ENCODE measurements around the gene ELOVL3. TPM values are rescaled to one million over a fixed set of nuclear protein-coding genes. Genes with fewer than 3 reads are reported as not detected.
A peak's percentile ranks its signal among the peaks of the same experiment; 100 is the strongest.

Gene ELOVL3
- total and polyA plus RNA-seq, 9 of the 15 experiments (the other 6 are each of a cell fraction or from before 2014, with no cell fraction given), result 0.32 to 3.3 (median 0.87) TPM

GRCh38 chr10:102241444-102242117 lies 15.5 kb downstream of the ELOVL3 start, which contains the start of gene PITX3 (continued):
- TF ChIP-seq MGA (IDR thresholded peaks at IDR 0.05) (peak; percentile 57), IRF9 (tag; IDR thresholded peaks at IDR 0.05) (no peak), EP400 (IDR thresholded peaks at IDR 0.05) (peak; percentile 61; the same call in 1 of the 2 replicates), ETV6 (IDR thresholded peaks at IDR 0.05; ENCODE audit: borderline replicate concordance in 1 of 2, low read depth in 2 of 2, low read length in 1 of 2) (no peak), ETV6 (CRISPR knock-in tag; IDR thresholded peaks at IDR 0.05; ENCODE audit: borderline replicate concordance) (no peak), MCM2 (IDR thresholded peaks at IDR 0.05; ENCODE audit: low read depth) (no peak), HDAC2 (IDR thresholded peaks at IDR 0.05) (0 out of 2 replicates have a peak, but pooled peaks have one; percentile 41), ADNP (tag; IDR thresholded peaks at IDR 0.05) (no peak), ZNF23 (CRISPR knock-in tag; IDR thresholded peaks at IDR 0.05) (no peak), KLF1 (tag; IDR thresholded peaks at IDR 0.05) (peak; percentile 34; the same call in 1 of the 2 replicates), HDAC1 (IDR thresholded peaks at IDR 0.05) (peak in 1 of 2 experiments; percentile 92; a peak in 2 of 4 replicates), CBFA2T2 (conservative IDR thresholded peaks at IDR 0.05) (no peak), PKNOX1 (IDR thresholded peaks at IDR 0.05) (peak; percentile 76), MAFG (tag; conservative IDR thresholded peaks at IDR 0.05) (no peak)

Data from K562 (cell line).